GM21576 (cell line): ENCODE measurements around the gene DACH1.

Experiments used
- ATAC-seq: cut with Tn5 transposase; IDR thresholded peaks from one replicate; pipeline ENCODE4 v1.9.1; 2021; ENCODE audit warnings: mild to moderate bottlenecking, moderate library complexity; ENCODE audit not compliant: unreplicated experiment

Gene DACH1

DNA sequence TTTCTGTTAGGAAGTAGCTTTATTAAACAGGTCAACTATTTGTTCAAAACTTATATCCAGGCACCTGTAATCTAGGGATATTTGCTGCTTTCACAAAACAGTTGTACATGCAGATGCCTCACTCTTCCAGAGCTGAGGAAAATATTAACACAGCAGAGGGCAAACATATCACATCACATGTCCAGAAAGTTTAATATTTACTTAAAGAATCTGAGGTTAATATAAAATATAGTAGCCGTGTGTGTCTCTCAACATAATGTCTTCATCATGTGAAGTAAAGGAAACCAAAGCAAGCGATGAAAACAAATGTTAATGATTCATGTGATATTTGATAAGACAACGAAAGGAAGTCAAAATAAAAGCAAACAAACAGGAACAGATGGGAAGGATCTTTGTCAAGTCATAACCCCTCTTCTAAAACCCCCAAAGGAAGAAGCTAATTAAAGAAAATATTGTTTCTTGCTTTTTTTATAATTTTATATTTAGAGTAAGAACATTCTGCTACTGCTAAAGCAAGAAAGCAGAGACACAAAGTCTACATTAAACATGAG lies 418.8 kb downstream of the DACH1 start:
- ATAC-seq = no peak

DNA sequence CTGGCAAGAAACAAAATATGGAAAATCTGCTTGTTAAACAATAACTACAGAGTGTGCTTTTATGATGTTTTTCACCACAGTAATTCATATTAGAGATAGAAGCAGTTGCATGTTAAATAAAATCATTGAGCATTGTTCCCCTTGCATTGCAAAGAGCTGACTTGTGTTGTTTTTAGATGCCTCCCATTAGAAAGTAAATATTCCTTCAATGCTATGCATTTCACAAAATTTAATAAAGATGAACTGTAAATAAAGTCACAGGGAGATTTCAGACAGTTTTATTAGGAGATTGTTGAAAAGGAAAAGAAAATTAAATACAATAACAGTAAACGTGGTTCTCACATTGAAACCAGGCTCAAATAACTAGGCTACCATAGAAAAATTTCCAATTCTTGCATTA lies 429.3 kb downstream of the DACH1 start:
- no peak for ATAC-seq

DNA sequence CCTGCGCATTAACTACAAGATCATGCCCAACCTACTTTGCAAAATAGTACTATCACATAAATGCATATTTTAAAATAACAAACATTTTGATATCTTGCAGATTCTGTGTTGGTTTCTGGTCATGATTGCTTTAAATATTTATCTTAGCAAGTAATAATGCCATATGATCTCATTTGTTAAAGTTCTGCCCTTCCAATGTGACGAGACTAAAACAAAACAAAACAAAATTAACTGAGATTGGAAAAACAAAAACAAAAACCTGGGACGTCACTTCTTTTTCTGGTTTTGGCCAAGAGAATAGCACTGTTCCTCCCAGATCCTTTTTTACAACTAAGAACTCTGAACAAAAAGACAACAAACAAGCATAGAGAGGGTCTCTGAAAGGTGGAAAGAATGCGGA lies 436.3 kb downstream of the DACH1 start:
- no peak for ATAC-seq

DNA sequence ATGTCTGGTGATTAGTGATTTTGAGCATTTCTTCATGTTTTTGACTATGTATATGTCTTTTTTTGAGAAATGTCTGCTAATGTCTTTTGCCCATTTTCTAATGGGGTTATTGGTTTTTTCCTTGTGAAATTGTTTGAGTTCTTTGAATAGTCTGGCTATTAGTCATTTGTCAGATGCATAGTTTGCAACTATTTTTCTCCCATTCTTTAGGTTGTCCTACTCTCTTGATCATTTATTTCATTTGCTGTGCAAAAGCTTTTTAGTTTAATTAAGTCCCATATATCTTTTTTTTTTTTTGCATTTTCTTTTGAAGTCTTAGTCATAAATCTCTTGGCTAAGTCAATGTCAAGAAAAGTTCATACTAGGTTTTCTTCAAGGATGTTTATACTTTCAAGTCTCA lies 449.8 kb downstream of the DACH1 start:
- ATAC-seq = no peak

DNA sequence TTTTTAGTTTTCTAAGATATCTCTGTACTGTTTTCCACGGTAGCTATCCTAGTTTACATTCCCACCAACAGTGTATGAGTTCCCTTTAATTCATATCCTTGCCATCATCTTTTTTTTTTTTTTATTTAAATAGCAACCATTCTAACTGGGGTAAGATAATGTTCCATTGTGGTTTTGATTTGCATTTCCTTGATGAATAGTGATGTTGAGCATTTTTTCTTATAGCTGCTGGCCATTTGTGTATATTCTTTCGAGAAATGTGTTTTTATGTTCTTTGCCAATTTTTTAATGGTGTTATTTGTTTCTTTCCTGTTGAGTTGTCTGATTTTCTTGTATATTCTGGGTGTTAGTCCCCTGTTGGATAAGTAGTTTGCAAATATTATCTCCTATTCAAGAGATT lies 454.8 kb downstream of the DACH1 start:
- ATAC-seq = no peak

DNA sequence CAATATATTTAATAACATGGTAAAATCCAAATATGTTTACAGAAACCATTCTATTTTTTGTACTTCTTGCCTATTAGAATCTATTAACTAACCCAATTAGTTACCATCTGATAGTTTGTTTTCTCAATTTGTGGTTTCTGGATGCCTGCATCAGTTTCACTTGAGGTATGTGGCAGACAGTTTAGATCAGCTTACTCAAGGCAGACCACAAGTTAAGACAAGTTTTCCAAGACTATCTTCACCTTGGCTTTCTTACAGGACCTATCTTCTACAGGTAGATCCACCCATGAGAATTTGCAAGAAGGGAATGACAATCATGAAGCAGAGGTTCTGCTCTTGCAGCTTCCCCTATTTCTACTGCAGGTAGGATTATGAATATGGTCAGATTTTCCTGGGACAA lies 458.6 kb downstream of the DACH1 start:
- no peak for ATAC-seq

DNA sequence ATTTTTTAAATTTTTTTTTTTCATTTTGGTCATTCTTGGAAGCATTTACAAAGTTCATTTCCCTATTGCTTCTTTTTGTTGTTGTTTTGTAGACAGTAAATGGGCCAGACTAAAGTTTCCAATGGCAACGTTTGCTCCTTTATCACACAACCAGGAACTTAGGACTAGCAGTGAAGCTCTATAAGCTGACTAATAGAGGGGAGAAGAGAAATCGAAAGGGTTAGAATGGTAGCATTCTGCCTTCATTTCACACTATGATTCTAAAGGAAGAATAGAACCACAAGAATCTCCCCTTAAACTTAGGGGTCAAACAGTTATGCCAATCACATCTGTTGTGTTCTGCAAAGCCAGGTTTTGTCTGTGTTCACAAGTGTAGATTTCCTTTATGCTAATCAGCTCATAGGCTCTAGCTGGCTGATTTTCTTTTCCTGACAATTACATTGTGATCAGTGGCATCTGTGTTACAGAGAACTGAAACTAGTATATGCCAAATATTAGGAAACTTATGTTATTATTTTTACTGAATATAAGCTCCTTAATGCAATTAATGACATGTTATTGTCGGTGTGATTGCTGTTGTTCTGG lies 467.3 kb downstream of the DACH1 start:
- ATAC-seq = no peak

DNA sequence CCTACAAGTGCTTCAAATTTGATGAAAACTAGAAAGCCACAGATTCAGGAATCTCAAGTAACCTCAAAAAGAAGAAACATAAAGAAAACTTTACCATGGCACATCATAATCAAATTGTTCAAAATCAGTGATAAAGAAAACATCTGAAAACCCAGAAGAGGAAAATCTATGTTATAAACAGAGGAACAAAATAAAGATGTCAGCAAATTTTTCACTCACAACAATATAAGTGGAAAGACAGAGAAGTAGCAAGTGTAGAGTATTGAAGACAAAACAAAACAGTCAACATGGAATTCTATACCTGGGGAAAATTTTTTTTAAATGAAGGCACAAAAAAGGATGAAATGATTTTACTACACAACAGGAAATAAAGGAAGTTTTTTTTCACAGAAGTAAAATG lies 470.9 kb downstream of the DACH1 start:
- no peak for ATAC-seq

DNA sequence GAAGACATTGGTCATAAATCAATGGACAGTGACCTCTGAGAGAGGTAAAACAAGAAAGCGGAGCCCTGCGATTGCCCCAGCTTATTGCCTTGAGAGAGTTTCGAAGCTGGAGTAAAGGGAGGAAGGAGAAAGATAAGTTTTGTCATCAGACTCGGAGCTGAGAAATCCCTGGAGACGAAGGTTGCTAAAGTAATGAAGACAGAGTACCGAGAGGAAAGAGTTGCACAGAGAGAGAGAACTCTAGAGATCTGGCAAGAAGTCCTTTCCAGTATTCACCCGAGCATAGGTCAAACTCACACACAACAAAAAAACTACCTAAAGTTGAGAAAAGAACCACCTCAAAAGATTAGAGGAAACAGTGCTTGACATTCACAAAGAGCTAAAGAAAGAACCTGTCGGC lies 472.0 kb downstream of the DACH1 start:
- no peak for ATAC-seq

DNA sequence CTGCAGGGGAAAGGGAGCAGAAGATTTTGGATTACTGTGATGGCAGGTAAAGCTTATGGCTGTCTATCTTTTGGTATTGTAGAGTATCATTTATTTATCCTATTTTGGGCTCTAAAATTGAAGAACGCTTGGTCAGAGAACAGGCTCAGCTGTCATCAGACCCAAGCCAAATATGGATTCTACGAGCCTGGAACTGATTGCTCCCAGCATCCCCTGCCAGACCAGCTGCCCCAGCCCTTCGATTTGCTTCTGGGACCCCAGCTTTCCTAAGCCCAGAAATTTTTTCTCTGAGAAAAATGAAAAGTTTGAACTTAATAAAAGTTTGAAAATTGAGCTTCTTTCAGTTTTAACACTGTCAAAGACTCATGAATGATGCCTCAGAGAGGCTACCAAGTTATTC lies 472.8 kb downstream of the DACH1 start:
- no peak for ATAC-seq
